Nephron progenitor cell (in vitro differentiated cells): ENCODE data around the gene WDCP.
"Not testable (repeated sequence)": the region's sequence is repeated elsewhere in the genome, so short reads cannot be mapped to it uniquely, and the experiment has no call there.

Experiments used
- DNase-seq: peaks from one replicate; pipeline ENCODE4 v3.0.0; 2021
- H3K27ac Mint-ChIP-seq: 2 replicates; pipeline ENCODE4 v1.8.0; 2021; ENCODE audit warnings: mild to moderate bottlenecking, moderate library complexity, mixed read lengths
- H3K27me3 Mint-ChIP-seq: 2 replicates; pipeline ENCODE4 v1.8.0; 2021; ENCODE audit warnings: mild to moderate bottlenecking, low read depth, mixed read lengths; ENCODE audit not compliant: poor library complexity
- H3K36me3 Mint-ChIP-seq: 2 replicates; pipeline ENCODE4 v1.8.0; 2021; ENCODE audit warnings: low read depth, mixed read lengths
- H3K4me1 Mint-ChIP-seq: 2 replicates; pipeline ENCODE4 v1.8.0; 2021; ENCODE audit warnings: mixed read lengths
- H3K4me3 Mint-ChIP-seq: 2 replicates; pipeline ENCODE4 v1.8.0; 2021; ENCODE audit warnings: mild to moderate bottlenecking, moderate library complexity, mixed read lengths
- H3K9me3 Mint-ChIP-seq: 2 replicates; pipeline ENCODE4 v1.8.0; 2021; ENCODE audit warnings: mild to moderate bottlenecking, moderate library complexity, mixed read lengths
- TF ChIP-seq, protein P1 (sequence below): fragments of 200-600 bp; sonication (generic); IDR thresholded peaks from 2 replicates; pipeline ENCODE4 v1.5.0; 2021; ENCODE audit warnings: antibody characterized with exemption

WDCP gene

DNA sequence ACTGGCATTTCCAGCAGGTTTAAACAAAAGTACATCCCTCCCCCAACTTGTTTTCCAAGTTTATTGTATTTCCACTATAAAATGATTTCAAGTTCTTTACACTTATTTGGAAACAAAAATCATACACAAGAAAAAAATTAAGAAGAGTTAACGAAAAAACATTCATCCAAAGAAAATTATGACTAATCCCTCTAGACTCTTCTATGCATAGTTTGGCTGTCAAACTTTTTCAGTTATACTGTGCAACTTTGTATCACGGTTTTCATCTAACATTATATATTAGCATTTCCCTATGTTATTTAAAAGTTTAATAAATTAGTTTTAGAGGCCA, 627 bp downstream of the WDCP start:
- Mint-ChIP-seq H3K27ac (no peak overlapping the region), H3K4me3 (peak overlapping the region; percentile 95), H3K36me3 (peaks cover 8% of the 10 kb centered on the region), H3K27me3 (peaks cover 2% of the 10 kb centered on the region), H3K4me1 (peaks cover 26% of the 10 kb centered on the region), H3K9me3 (no peaks in the 10 kb centered on the region)
- no peak for DNase-seq
- TF ChIP-seq, protein P1, sequence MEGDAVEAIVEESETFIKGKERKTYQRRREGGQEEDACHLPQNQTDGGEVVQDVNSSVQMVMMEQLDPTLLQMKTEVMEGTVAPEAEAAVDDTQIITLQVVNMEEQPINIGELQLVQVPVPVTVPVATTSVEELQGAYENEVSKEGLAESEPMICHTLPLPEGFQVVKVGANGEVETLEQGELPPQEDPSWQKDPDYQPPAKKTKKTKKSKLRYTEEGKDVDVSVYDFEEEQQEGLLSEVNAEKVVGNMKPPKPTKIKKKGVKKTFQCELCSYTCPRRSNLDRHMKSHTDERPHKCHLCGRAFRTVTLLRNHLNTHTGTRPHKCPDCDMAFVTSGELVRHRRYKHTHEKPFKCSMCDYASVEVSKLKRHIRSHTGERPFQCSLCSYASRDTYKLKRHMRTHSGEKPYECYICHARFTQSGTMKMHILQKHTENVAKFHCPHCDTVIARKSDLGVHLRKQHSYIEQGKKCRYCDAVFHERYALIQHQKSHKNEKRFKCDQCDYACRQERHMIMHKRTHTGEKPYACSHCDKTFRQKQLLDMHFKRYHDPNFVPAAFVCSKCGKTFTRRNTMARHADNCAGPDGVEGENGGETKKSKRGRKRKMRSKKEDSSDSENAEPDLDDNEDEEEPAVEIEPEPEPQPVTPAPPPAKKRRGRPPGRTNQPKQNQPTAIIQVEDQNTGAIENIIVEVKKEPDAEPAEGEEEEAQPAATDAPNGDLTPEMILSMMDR: no peak

DNA sequence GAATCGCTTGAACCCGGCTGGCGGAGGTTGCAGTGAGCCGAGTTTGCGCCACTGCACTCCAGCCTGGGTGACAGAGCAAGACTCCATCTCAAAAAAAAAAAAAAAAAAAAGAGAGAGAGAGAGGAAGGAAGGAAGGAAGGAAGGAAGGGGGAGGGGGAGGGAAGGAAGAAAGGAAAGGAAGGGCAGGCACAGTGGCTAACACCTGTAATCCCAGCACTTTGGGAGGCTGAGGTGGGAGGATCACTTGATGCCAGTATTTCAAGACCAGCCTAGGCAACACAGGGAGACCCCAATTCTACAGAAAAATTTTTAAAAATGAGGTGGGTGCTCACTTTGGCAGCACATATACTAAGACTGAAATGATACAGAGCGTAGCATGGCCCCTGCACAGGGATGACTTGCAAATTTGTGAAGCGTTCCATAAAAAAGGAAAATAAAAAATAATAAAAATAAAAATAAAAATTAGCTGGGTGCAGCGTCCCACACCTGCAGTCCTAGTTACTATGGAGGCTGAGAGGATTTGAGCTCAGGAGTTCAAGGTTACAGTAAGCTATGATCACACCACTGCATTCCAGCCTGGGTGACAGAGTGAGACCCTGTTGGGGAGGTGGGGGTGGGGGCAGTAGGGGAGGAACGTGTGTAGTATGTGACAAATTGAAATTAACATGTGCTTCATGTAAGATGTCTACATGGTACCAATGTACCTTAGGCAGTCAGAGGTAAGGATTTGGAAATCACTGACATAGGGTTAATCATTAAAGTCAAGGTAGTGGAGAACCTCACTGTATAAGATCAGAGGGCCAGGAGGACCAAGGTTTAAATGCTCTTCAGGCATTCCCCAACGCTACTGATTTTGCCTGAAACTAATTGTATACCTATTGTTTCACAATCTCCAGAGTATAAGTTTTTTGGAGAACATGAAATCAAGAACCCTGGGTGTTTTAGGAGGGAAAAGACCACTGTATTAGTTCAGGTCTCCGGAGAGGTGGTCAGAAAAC, 1.4 kb downstream of the WDCP start:
- TF ChIP-seq, protein P1: no peak
- H3K4me3 Mint-ChIP-seq: peak overlapping the region; percentile 95
- no peak for DNase-seq
- H3K4me1 Mint-ChIP-seq: peaks cover 26% of the 10 kb centered on the region
- no peak overlapping the region for H3K27ac Mint-ChIP-seq
- H3K9me3 Mint-ChIP-seq: no peaks in the 10 kb centered on the region
- H3K27me3 Mint-ChIP-seq: peaks cover 2% of the 10 kb centered on the region
- peaks cover 8% of the 10 kb centered on the region for H3K36me3 Mint-ChIP-seq

DNA sequence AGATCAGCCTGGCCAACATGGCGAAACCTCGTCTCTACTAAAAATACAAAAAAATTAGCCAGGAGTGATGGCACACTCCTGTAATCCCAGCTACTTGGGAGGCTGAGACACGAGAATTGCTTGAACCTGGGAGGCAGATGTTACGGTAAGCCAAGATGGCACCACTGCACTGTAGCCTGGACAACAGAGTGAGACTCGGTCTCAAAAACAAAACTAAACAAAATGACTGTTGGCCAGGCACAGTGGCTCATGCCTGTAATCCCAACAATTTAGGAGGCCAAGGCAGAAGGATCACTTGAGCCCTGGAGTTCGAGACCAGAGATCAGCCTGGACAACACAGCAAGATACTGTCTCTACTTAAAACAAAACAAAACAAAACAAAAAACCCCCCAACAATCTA, 4.1 kb downstream of the WDCP start:
- H3K27ac Mint-ChIP-seq: not testable (repeated sequence)
- peaks cover 19% of the 10 kb centered on the region for H3K36me3 Mint-ChIP-seq
- H3K4me1 Mint-ChIP-seq: peaks cover 26% of the 10 kb centered on the region

DNA sequence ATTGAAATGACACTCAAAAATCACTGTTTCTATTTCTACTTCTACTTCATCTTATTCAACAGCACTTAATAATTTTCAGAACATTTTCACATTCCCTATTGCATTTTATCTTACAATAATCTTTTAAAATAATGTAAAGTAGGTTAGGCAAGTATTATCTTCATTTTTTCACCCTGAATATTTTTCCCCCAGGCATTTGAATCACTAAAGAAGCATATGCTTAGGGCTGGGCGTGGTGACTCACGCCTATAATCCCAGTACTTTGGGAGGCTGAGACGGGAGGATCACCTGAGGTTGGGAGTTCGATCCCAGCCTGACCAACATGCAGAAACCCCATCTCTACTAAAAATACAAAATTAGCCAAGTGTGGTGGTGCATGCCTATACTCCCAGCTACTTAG, 6.7 kb downstream of the WDCP start:
- H3K4me3 Mint-ChIP-seq: no peak overlapping the region
- peaks cover 37% of the 10 kb centered on the region for H3K36me3 Mint-ChIP-seq
- no peaks in the 10 kb centered on the region for H3K9me3 Mint-ChIP-seq
- TF ChIP-seq, protein P1: no peak
- DNase-seq: no peak
- H3K27ac Mint-ChIP-seq: no peak overlapping the region
- H3K4me1 Mint-ChIP-seq: peaks cover 7% of the 10 kb centered on the region
- no peaks in the 10 kb centered on the region for H3K27me3 Mint-ChIP-seq

More for the DNA sequence above, 4.1 kb downstream of the WDCP start:
- not testable (repeated sequence) for H3K9me3 Mint-ChIP-seq, DNase-seq, H3K4me3 Mint-ChIP-seq, H3K27me3 Mint-ChIP-seq

DNA sequence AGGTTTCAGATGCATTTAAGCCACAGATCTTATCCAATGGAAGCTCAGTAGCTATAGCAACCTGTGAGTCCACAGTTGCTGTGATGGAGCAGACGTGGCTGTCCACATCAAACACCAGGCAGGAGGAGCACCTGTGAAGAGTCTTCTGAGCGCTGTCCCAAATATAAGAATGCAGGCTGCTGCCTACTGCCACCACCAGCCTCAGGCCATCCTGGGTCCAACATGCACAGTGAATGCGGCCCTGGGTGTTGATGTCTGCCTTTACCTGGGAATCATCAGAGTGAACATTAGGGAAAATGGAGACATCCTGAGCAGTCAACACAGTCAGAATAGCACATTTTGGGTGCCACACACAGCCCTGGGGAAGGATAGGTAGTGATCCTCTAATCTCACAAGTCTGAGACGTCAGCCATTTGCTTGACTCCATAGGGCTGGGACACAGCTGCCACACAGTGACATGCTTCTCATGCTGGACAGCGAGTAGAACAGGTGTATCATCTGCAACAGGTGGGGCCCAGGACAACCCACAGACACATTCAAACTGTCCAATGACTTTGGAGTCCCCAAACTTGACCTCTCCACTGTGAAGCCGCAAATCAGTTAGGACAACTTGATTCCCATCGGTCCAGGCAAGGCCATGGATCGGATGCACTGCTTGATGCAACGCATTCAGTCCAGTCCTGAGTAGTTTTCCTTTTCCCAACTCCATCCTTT, 8.2 kb downstream of the WDCP start:
- H3K36me3 Mint-ChIP-seq: peaks cover 41% of the 10 kb centered on the region
- no peak overlapping the region for H3K27ac Mint-ChIP-seq
- H3K9me3 Mint-ChIP-seq: no peaks in the 10 kb centered on the region
- DNase-seq: no peak
- no peak overlapping the region for H3K4me3 Mint-ChIP-seq
- H3K4me1 Mint-ChIP-seq: no peaks in the 10 kb centered on the region
- TF ChIP-seq, protein P1: no peak
- H3K27me3 Mint-ChIP-seq: no peaks in the 10 kb centered on the region

DNA sequence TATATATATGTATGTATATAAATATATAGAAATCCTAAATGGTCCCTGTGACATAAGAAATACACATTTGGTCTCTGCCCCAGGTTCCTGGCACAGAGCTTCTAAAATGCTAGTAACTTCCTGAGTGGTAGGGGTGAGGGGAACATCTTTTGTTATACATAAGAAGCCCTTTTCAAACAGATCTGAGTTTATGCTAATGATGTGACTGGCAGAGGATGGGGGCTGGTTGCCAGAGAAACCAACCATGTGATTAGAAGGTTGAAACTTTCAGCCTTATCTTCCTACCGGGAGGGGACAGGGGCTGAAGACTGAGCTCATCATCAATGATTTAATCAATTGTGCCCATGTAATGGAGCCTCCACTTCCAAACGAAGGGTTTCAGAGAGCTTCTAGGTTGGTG, 21.0 kb downstream of the WDCP start:
- no peak overlapping the region for H3K27ac Mint-ChIP-seq
- no peak for DNase-seq
- no peaks in the 10 kb centered on the region for H3K9me3 Mint-ChIP-seq
- TF ChIP-seq, protein P1: no peak
- no peaks in the 10 kb centered on the region for H3K27me3 Mint-ChIP-seq
- H3K4me1 Mint-ChIP-seq: no peaks in the 10 kb centered on the region
- peaks cover 46% of the 10 kb centered on the region for H3K36me3 Mint-ChIP-seq
- no peak overlapping the region for H3K4me3 Mint-ChIP-seq
